GM12873 (cell line): ENCODE results near the gene NUP42.

ENCODE experiments used
- TF ChIP-seq, protein P1 (sequence below): IDR thresholded peaks from 2 replicates; pipeline ENCODE4 v1.5.1; 2012; ENCODE audit warnings: low read depth, mild to moderate bottlenecking, moderate library complexity, low read length, control low read depth; ENCODE audit not compliant: insufficient read depth; ENCODE audit errors: missing control alignments

Gene NUP42, protein sequence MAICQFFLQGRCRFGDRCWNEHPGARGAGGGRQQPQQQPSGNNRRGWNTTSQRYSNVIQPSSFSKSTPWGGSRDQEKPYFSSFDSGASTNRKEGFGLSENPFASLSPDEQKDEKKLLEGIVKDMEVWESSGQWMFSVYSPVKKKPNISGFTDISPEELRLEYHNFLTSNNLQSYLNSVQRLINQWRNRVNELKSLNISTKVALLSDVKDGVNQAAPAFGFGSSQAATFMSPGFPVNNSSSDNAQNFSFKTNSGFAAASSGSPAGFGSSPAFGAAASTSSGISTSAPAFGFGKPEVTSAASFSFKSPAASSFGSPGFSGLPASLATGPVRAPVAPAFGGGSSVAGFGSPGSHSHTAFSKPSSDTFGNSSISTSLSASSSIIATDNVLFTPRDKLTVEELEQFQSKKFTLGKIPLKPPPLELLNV

DNA sequence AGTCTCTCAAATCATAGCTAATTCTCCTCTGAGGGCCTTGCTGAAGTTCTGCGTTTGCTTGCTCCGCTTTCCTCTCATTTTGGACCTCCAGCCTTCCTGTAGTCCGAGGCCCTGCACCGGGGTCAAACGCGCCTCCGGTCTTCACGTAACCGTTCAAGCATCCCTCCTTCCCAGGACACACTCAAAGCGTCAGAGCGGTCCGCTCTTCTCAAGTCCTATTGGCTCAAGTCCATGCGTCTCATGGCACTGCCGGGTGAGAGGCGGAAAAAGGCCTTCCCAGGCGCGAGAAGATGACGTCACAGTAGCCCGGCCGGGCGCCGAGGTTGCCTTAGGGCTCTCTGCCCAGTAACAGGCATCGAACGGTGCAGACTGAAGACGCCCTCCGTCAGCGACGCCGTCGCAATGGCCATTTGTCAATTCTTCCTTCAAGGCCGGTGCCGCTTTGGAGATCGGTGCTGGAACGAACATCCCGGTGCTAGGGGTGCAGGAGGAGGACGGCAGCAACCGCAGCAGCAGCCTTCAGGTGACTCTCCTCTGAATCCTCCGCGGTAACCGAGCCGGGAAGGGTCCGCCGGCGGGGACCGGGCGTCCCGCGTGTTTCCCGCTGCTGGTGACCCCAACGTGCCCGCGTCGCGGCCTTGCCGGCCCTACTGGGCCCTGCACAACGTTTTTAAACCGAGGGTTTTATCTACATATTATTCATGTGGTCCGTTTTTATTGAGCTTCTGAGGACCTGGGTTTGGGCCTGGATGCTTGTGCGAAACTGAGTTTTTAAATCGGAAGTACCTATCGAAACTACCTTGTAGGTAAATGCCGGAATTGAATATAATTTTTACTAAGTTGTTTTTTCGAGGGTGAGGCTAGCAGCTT is at the start of gene NUP42:
Gene NUP42, plus strand, starts transcription at position 365 of the 870 bp plus-strand sequence. Its CDS starts 38 bp downstream, at position 403.
- TF ChIP-seq, protein P1, sequence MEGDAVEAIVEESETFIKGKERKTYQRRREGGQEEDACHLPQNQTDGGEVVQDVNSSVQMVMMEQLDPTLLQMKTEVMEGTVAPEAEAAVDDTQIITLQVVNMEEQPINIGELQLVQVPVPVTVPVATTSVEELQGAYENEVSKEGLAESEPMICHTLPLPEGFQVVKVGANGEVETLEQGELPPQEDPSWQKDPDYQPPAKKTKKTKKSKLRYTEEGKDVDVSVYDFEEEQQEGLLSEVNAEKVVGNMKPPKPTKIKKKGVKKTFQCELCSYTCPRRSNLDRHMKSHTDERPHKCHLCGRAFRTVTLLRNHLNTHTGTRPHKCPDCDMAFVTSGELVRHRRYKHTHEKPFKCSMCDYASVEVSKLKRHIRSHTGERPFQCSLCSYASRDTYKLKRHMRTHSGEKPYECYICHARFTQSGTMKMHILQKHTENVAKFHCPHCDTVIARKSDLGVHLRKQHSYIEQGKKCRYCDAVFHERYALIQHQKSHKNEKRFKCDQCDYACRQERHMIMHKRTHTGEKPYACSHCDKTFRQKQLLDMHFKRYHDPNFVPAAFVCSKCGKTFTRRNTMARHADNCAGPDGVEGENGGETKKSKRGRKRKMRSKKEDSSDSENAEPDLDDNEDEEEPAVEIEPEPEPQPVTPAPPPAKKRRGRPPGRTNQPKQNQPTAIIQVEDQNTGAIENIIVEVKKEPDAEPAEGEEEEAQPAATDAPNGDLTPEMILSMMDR = no peak

DNA sequence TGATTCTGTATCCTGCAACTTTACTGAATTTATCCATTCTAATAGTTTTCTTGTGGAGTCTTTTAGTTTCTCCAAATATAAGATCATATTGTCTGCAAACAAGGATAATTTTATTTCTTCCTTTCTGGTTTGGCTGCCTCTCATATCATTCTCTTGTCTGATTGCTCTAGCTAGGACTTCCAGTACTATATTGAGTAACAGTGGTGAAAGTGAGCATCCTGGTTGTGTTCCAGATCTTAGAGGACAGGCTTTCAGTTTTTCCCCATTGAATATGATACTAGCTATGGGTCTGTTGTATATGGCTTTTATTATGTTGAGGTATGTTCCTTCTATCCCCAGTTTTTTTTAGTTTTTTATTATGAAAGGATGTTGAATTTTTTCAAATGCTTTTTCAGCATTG is 48.1 kb upstream of the NUP42 start:
- TF ChIP-seq, protein P1 = no peak

DNA sequence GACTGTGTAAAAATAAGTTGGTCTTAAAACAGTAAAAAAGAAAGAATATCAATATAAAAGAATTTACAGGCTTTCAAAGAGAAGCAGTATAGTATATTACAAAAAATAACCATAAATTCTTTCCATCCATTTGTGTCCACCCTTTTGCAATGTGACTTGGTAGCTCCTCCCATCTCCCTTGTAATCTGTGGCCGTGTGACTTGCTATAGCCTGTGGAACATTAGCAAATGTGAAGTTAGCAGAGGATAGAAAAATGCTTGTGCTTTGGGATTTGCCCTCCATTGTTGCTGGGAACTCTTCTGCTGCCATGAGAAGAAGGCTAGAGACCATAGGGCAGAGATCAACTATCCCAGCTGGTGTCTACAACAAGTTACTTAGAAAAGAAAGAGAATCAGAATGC is 46.1 kb upstream of the NUP42 start:
- TF ChIP-seq, protein P1 = no peak

DNA sequence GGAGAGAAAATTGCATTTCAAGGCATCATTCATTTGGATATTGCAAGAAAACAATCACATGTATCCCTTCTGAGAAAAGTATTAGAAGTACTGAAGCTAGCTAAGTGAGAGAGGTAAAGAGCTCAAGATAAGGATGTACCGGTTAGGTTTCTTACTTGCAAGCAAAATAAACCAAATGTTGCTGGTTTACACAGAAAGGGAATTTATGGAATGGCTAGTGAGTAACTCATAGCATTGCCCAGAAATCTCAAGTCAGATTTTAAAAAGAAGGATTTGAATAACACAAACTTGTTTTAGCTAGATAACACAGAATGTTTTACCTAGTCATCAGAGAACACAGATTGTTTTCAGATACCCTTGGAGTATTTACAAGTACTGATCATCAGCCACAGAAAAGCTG is 45.6 kb upstream of the NUP42 start:
- TF ChIP-seq, protein P1 = no peak

DNA sequence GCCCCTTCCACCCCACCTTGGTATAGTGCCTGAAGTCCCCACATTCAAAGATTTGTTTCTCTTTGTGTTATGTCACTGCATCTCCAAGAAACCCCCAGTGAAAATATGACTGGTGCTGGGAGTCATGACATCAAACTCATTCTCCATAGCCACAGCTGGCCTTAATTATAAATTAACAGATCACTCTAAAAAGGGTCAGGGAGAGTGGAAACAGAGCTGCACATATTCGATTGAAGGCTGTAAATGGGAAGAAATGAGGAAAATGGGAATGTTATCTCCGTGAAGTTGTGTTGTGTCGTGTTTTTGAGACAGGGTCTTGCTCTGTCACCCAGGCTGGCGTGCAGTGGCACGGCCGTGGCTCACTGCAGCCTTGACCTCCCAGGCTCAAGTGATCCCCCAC is 24.2 kb upstream of the NUP42 start:
- TF ChIP-seq, protein P1 = no peak

DNA sequence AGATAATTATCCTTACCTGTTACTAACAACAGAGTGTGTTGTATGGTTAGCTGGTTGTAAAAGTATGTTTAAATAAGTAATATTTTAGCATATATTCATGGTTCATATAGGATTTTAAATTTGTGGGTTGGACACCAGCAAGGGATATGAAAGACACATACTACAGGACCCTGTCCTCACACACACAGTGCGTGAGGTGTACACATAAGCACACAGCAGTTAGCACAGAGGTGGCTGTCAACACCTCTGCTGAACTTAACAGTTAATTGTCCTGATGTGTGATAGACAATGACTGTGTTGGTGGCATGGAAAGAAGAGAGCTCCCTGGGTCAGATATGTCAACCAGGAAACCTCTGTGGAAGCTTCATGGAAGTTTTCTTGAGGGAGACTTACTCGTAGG is 23.3 kb upstream of the NUP42 start:
- TF ChIP-seq, protein P1 = no peak

DNA sequence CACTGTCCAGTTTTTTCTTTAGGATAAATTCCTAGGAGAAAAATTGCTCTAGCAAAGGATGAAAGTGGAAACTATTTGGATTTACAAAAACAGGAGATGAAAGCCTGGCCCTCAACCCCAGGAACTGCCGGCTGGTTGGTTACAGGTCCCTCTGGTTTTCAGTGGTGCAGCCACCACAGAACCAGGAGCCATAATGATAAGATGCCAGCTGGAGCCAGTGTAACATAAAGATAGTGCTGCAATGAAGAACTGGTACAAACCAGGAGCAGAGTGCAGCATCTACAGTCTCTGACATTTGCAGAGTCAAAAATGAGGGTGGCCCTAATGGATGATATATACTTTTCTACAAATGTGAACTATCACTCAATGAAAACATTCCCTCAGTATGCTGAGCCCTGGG is 20.4 kb upstream of the NUP42 start:
- TF ChIP-seq, protein P1 = no peak
